Camera-type eye (tissue), 1 donor: ENCODE results near the gene SLC13A2. TPM values are rescaled to one million over a fixed set of nuclear protein-coding genes. Genes with fewer than 3 reads are reported as not detected.

Experiments used
- total RNA-seq: library from RNA; depleted of rRNA; stranded (reverse); fragments of >200 nt; gene quantifications from one replicate; pipeline ENCODE4 v1.2.3, GENCODE V29; 2014

Gene SLC13A2, protein sequence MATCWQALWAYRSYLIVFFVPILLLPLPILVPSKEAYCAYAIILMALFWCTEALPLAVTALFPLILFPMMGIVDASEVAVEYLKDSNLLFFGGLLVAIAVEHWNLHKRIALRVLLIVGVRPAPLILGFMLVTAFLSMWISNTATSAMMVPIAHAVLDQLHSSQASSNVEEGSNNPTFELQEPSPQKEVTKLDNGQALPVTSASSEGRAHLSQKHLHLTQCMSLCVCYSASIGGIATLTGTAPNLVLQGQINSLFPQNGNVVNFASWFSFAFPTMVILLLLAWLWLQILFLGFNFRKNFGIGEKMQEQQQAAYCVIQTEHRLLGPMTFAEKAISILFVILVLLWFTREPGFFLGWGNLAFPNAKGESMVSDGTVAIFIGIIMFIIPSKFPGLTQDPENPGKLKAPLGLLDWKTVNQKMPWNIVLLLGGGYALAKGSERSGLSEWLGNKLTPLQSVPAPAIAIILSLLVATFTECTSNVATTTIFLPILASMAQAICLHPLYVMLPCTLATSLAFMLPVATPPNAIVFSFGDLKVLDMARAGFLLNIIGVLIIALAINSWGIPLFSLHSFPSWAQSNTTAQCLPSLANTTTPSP
- 1.3 TPM for total RNA-seq

DNA sequence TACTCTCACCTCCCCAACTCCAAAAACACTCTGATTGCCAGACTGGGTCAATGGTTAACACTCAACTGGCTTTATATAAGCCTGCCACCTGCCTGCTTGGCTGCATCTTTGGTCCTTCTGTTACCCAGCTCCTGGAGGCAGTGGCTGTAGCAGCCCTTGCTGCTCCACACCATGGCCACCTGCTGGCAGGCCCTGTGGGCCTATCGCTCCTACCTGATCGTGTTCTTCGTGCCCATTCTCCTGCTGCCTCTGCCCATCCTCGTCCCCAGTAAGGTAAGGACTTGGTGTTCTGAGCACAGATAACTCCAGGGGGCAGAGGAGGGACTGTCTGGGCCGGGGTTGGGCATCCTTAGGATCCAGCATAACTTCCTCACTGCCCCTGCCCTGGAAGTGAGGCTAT lies at the start of gene SLC13A2:
SLC13A2 (plus strand) TSS at position 103 of the 400 bp plus-strand sequence; CDS start at position 172, 69 bp downstream.

DNA sequence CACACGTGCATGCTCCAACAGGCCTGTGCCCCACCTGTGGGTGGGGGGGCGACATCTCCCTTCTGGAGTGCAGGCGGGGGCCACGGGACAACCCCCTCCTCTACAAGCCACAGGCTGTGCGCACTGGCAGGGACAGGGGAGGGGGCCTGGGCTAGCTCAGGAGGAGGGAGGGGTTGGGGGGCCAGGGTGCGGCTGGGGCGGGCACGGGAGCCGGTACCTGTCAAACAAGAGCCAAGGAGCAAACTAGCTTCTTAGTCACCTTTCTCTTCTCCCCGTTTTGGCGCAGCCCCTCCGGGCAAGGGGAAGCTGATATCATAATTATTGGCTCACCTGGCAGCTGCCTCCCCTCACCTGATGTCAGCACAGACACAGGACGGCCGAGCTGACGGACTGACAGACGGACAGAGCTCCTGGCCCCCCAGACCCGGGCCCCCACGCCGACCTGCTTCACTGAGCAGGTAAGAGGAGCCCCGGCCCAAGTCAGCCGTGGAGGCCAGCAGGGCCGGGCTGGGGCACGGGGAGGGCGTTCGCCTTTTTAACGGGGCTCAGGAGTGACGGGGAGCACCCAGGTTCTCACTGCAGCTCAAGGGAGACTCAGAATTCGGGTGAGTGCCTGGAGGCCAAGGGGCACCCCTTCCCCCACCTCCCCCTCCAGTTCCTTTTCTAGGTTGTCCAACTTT lies 32.7 kb downstream of the SLC13A2 start, which contains the start of gene FOXN1:
FOXN1 (plus strand) TSS at position 363 of the 680 bp plus-strand sequence. CDS start 17,622 bp downstream, outside the sequence.

Other genes with a start within 250 kb of the SLC13A2 start
- 18.7 TPM for gene TMEM97, start 154.4 kb upstream of the SLC13A2 start, total RNA-seq
- gene IFT20, start 138.2 kb upstream of the SLC13A2 start, total RNA-seq, result 59.0 TPM
- gene TNFAIP1, start 137.9 kb upstream of the SLC13A2 start, total RNA-seq, result 30.8 TPM
- 52.9 TPM for gene POLDIP2, start 116.1 kb upstream of the SLC13A2 start, total RNA-seq
- not detected for gene SEBOX, start 108.4 kb upstream of the SLC13A2 start, total RNA-seq
- 7.7 TPM for gene VTN, start 103.3 kb upstream of the SLC13A2 start, total RNA-seq
- 33.6 TPM for gene SARM1, start 102.0 kb upstream of the SLC13A2 start, total RNA-seq
- gene SLC46A1, start 67.4 kb upstream of the SLC13A2 start, total RNA-seq, result 21.6 TPM
- not detected for gene FOXN1, start 32.7 kb downstream of the SLC13A2 start, total RNA-seq
- gene UNC119, start 79.0 kb downstream of the SLC13A2 start, total RNA-seq, result 288 TPM
- gene PIGS, start 97.9 kb downstream of the SLC13A2 start, total RNA-seq, result 44.8 TPM
- gene ALDOC, start 103.3 kb downstream of the SLC13A2 start, total RNA-seq, result 134 TPM
- gene SPAG5, start 125.4 kb downstream of the SLC13A2 start, total RNA-seq, result 17.5 TPM
- 29.6 TPM for gene RSKR, start 140.5 kb downstream of the SLC13A2 start, total RNA-seq
- 100 TPM for gene BLTP2, start 171.5 kb downstream of the SLC13A2 start, total RNA-seq
- 55.7 TPM for gene SDF2, start 188.3 kb downstream of the SLC13A2 start, total RNA-seq
- 80.0 TPM for gene SUPT6H, start 188.6 kb downstream of the SLC13A2 start, total RNA-seq
- 5.4 TPM for gene PROCA1, start 238.2 kb downstream of the SLC13A2 start, total RNA-seq
- 53.9 TPM for gene RAB34, start 244.2 kb downstream of the SLC13A2 start, total RNA-seq
- 234 TPM for gene RPL23A, start 246.3 kb downstream of the SLC13A2 start, total RNA-seq